ENCODE data around the gene FBXW8.
A peak's percentile ranks its signal among the peaks of the same experiment; 100 is the strongest.

Gene FBXW8, protein sequence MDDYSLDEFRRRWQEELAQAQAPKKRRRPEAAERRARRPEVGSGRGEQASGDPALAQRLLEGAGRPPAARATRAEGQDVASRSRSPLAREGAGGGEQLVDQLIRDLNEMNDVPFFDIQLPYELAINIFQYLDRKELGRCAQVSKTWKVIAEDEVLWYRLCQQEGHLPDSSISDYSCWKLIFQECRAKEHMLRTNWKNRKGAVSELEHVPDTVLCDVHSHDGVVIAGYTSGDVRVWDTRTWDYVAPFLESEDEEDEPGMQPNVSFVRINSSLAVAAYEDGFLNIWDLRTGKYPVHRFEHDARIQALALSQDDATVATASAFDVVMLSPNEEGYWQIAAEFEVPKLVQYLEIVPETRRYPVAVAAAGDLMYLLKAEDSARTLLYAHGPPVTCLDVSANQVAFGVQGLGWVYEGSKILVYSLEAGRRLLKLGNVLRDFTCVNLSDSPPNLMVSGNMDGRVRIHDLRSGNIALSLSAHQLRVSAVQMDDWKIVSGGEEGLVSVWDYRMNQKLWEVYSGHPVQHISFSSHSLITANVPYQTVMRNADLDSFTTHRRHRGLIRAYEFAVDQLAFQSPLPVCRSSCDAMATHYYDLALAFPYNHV

DNA sequence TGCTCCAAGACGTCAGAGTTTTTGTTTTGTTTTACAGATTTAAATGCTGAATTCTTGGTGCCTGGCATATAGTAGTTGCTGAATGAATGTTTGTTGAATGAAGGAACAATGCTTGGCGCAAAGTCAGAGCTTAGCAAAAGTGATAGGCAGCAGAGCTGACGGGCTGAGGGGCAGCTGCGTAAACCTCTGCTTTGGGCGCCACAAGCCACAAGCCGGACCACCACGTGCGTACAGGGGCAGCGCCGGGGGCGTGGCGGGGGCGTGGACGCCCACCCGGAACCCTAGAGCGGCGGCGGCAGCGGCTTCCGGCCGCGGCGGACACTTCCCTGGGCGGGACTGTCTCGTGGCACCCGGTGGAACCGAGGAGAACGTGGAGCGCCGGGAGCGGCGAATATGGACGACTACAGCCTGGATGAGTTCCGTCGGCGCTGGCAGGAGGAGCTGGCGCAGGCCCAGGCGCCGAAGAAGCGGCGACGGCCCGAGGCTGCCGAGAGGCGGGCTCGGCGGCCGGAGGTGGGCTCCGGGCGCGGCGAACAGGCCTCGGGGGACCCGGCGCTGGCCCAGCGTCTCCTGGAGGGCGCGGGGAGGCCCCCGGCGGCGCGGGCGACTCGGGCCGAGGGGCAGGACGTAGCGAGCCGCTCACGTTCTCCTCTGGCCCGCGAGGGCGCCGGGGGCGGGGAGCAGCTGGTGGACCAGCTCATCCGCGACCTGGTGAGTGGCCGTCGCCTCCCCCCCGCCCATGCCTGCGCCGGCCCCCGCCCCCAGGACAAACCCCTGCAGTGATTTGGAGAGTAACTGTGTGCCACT, at the start of gene FBXW8:
FBXW8 (plus strand) TSS at position 306 of the 807 bp plus-strand sequence; CDS start at position 394, 88 bp downstream.
- H3K4me3 ChIP-seq (ENCODE audit: low read depth, low read length) = peak within 1 kb of the TSS; percentile 54
- peak; percentile 83 for DNase-seq (ENCODE audit: low read depth)
- TF ChIP-seq, protein P1, sequence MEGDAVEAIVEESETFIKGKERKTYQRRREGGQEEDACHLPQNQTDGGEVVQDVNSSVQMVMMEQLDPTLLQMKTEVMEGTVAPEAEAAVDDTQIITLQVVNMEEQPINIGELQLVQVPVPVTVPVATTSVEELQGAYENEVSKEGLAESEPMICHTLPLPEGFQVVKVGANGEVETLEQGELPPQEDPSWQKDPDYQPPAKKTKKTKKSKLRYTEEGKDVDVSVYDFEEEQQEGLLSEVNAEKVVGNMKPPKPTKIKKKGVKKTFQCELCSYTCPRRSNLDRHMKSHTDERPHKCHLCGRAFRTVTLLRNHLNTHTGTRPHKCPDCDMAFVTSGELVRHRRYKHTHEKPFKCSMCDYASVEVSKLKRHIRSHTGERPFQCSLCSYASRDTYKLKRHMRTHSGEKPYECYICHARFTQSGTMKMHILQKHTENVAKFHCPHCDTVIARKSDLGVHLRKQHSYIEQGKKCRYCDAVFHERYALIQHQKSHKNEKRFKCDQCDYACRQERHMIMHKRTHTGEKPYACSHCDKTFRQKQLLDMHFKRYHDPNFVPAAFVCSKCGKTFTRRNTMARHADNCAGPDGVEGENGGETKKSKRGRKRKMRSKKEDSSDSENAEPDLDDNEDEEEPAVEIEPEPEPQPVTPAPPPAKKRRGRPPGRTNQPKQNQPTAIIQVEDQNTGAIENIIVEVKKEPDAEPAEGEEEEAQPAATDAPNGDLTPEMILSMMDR (IDR thresholded peaks at IDR 0.05; ENCODE audit: insufficient read depth, low read depth, low read length, missing control alignments) = no peak

DNA sequence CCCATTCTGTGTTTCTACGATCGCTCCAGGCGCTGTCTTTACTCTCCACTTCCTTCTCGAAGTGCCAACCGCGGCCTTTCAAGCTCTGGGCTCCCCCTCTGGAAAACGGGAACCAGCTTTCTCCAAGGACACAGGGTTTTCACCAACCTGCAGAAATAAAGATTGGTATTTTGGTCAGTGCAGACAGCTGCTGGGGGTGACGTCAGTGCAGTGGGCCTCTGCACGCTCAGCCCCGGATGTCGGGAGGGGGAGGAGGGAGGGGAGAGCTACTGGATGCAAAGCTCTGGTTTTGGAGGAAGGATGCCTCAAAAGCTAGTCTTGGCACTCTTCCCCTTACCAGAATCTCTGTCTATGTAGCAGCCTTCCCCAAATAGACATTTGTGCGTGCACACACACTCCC, 49.4 kb upstream of the FBXW8 start:
- H3K4me3 ChIP-seq (ENCODE audit: low read depth, low read length) = peak overlapping the region; percentile 10
- TF ChIP-seq, protein P1 (IDR thresholded peaks at IDR 0.05; ENCODE audit: insufficient read depth, low read depth, low read length, missing control alignments) = no peak
- DNase-seq (ENCODE audit: low read depth) = peak; percentile 78

DNA sequence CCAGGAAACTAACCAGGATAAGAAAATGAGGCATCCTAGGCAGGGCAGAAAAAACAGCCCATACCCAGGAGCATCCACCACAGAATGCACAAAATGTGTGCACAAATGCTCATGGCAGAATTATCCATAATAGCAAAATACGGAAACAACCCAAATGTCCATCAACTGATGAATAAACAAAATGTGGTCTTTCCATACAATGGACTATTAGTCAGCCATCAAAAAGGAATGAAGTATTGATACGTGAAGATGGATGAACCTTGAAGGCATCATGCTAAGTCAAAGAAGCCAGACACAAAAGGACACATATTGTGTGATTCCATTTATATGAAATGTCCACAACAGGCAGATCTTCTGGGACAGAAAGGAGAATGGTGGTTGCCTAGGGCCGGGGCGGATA, 48.6 kb upstream of the FBXW8 start:
- TF ChIP-seq, protein P1 (IDR thresholded peaks at IDR 0.05; ENCODE audit: insufficient read depth, low read depth, low read length, missing control alignments) = no peak
- no peak for DNase-seq (ENCODE audit: low read depth)
- no peak overlapping the region for H3K4me3 ChIP-seq (ENCODE audit: low read depth, low read length)

DNA sequence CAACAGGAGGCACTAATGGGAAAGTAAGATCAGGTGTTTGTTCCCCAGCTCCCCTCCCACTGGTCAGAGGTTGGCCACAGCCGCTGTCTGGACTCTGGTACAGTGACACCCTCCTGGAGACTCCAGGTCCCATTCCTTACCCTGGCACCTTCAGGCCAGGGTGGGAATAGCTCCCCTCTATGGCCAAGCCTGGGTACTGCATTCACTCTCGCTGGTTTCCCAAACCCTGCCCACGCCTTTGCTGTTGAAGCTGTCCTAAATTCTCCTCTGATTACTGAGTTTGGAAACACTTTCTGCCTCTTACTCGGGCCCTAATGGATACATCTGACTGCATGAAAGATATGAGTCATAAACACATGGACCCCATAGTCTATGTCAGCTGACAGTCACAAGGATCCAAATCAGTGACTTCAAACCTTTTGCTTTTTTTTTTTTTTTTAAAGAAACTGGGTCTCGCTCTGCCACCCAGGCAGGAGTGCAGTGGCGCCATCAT, 47.4 kb upstream of the FBXW8 start:
- no peak for DNase-seq (ENCODE audit: low read depth)
- H3K4me3 ChIP-seq (ENCODE audit: low read depth, low read length) = no peak overlapping the region
- TF ChIP-seq, protein P1 (IDR thresholded peaks at IDR 0.05; ENCODE audit: insufficient read depth, low read depth, low read length, missing control alignments) = peak; percentile 57

DNA sequence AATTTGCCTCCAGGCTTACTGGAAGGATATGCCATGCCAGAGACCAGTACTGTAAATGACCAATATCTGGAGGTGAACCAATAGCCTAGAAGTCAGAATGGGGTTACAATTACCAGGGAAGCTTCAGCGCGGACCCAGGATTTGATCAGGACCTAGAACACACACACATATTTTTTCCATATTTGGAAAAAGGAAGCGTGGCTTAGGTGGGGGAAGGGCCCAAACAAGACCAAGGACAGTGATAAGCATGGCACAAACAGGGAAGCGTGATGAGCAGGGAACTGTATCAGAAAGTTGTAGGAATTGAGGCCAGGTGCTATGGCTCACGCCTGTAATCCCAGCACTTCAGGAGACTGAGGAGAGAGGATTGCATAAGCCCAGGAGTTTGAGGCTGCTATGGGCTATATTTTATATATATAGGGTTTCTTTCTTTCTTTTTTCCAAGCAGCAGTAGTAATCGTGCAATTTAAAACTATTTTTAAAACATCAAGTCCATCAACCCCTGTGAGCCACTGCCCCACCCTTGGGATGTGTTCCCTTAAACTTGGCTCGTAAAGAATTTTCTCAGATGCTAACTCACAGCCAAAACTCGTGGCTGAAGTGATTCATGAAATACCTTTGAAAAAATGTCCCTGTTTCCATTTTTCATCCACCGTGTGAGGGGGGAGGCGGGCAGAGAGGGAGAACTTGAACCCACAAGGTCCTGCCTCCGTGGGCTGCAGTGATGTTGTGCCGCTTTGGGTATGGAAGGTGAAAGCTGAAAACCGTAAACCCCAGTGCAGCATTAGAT, 46.2 kb upstream of the FBXW8 start:
- DNase-seq (ENCODE audit: low read depth) = no peak
- H3K4me3 ChIP-seq (ENCODE audit: low read depth, low read length) = no peak overlapping the region
- TF ChIP-seq, protein P1 (IDR thresholded peaks at IDR 0.05; ENCODE audit: insufficient read depth, low read depth, low read length, missing control alignments) = no peak

DNA sequence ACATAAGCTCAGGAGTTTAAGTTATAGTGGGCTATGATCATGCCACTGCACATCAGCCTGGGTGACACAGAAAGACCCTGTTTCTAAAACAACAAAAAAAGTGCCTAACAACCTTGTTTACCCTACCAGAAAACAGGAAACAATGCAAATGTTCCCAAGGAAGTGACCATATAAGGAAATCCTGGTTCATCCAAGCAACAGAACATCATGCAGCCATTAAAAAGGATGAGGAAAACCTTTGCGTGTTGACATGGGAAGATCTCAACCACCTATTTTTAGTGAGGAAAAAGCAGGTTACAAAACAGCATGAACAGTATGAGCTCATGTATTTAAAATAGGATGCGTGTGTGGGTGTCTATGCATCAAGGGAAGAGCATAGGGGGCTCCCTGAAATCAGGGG, 43.2 kb upstream of the FBXW8 start:
- no peak for DNase-seq (ENCODE audit: low read depth)
- no peak overlapping the region for H3K4me3 ChIP-seq (ENCODE audit: low read depth, low read length)
- TF ChIP-seq, protein P1 (IDR thresholded peaks at IDR 0.05; ENCODE audit: insufficient read depth, low read depth, low read length, missing control alignments) = no peak

All from GM12865 (cell line).